Loucy (cell line): Measurements from ENCODE around the gene PHGDH.

ENCODE experiments used
- H2AFZ ChIP-seq: fragments of 200-600 bp; sonication (generic); 2 replicates; pipeline ENCODE4 v1.6.0; 2016; ENCODE audit warnings: antibody characterized with exemption, mild to moderate bottlenecking, low read length, moderate library complexity
- H3F3A ChIP-seq: fragments of 200-600 bp; 2 replicates; pipeline ENCODE4 v1.6.0; 2016; ENCODE audit warnings: antibody characterized with exemption, low read depth, mild to moderate bottlenecking
- H3K27me3 ChIP-seq: fragments of 200-600 bp; sonication (generic); 2 replicates; pipeline ENCODE4 v1.6.1; 2014; ENCODE audit warnings: low read length, mild to moderate bottlenecking; ENCODE audit not compliant: insufficient read depth, poor library complexity, severe bottlenecking
- H3K36me3 ChIP-seq: fragments of 200-600 bp; sonication (generic); 2 replicates; pipeline ENCODE4 v1.6.1; 2016; ENCODE audit warnings: low read length; ENCODE audit not compliant: insufficient read depth
- H3K4me1 ChIP-seq: fragments of 200-600 bp; sonication (generic); 2 replicates; pipeline ENCODE4 v1.5.1; 2014; ENCODE audit warnings: low read length, mild to moderate bottlenecking; ENCODE audit not compliant: insufficient read depth, poor library complexity, severe bottlenecking
- H3K4me2 ChIP-seq: fragments of 200-600 bp; sonication (generic); 2 replicates; pipeline ENCODE4 v1.6.0; 2014; ENCODE audit warnings: antibody characterized with exemption, low read length, low read depth, mild to moderate bottlenecking; ENCODE audit not compliant: poor library complexity, severe bottlenecking
- H3K4me3 ChIP-seq: fragments of 200-600 bp; sonication (generic); 2 replicates; pipeline ENCODE4 v1.5.1; 2014; ENCODE audit warnings: low read length, mild to moderate bottlenecking, mixed read lengths; ENCODE audit not compliant: poor library complexity, severe bottlenecking
- H3K79me2 ChIP-seq: fragments of 200-600 bp; sonication (generic); 2 replicates; pipeline ENCODE4 v1.6.1; 2014; ENCODE audit warnings: low read length; ENCODE audit not compliant: insufficient read depth
- H3K9ac ChIP-seq: fragments of 200-600 bp; sonication (generic); 2 replicates; pipeline ENCODE4 v1.6.0; 2014; ENCODE audit warnings: mild to moderate bottlenecking, low read depth, low read length, moderate library complexity; ENCODE audit not compliant: poor library complexity, severe bottlenecking
- H3K9me2 ChIP-seq: fragments of 200-600 bp; sonication (generic); replicated peaks from 2 replicates; pipeline ENCODE4 v1.6.1; 2016; ENCODE audit warnings: low read depth, low read length, mixed read lengths
- H3K9me3 ChIP-seq: fragments of 200-600 bp; sonication (generic); 2 replicates; pipeline ENCODE4 v1.6.1; 2014; ENCODE audit warnings: mild to moderate bottlenecking, antibody characterized with exemption, low read length, low read depth; ENCODE audit not compliant: insufficient read depth
- H4K20me1 ChIP-seq: fragments of 200-600 bp; sonication (generic); 2 replicates; pipeline ENCODE4 v1.6.0; 2014; ENCODE audit warnings: antibody characterized with exemption, low read length, mild to moderate bottlenecking; ENCODE audit not compliant: insufficient read depth, poor library complexity, severe bottlenecking
- EZH2phosphoT487 ChIP-seq: fragments of 200-600 bp; IDR thresholded peaks from 2 replicates; pipeline ENCODE4 v1.6.1; 2018; ENCODE audit warnings: antibody characterized with exemption, mild to moderate bottlenecking, moderate library complexity, borderline replicate concordance
- TF ChIP-seq, protein P1 (sequence below): fragments of 200-600 bp; sonication (generic); conservative IDR thresholded peaks from 2 replicates; pipeline ENCODE4 v1.5.1; 2014; ENCODE audit warnings: mild to moderate bottlenecking, antibody characterized with exemption, low read length

Gene PHGDH

DNA sequence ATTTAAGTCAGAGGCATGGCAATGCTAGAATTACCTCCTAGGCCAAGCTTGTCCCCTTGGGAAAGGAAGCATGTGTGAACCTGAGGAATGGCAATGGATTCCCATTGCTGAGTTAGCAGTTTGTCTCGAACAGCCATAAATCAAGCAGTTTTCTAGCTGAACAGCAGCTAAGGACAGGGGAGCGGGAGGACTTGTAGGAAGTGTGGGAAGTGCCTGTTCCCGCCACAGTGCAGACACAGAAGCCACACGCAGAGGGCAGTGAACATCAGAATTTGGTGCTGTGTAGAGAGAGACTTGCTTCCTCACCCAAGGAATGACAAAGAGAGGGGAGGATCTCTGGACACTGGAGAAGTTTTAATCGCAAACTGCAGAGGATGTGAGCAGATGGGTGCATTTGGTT is 3.8 kb downstream of the PHGDH start:
- Histone ChIP-seq H3K79me2 (peaks cover 88% of the 10 kb centered on the region), H3K9me3 (no peaks in the 10 kb centered on the region), H2AFZ (no peak overlapping the region), H3K4me3 (peak overlapping the region; percentile 99), H3K36me3 (peaks cover 13% of the 10 kb centered on the region; the same call in 1 of the 2 replicates), H3K9me2 (no peaks in the 10 kb centered on the region), H3F3A (no peaks in the 10 kb centered on the region), H4K20me1 (peaks cover 65% of the 10 kb centered on the region), H3K4me2 (peak overlapping the region; percentile 87), H3K4me1 (peaks cover 73% of the 10 kb centered on the region), H3K27me3 (peaks cover 5% of the 10 kb centered on the region), H3K9ac (peak overlapping the region; percentile 97)
- TF ChIP-seq EZH2phosphoT487: no peak
- TF ChIP-seq, protein P1, sequence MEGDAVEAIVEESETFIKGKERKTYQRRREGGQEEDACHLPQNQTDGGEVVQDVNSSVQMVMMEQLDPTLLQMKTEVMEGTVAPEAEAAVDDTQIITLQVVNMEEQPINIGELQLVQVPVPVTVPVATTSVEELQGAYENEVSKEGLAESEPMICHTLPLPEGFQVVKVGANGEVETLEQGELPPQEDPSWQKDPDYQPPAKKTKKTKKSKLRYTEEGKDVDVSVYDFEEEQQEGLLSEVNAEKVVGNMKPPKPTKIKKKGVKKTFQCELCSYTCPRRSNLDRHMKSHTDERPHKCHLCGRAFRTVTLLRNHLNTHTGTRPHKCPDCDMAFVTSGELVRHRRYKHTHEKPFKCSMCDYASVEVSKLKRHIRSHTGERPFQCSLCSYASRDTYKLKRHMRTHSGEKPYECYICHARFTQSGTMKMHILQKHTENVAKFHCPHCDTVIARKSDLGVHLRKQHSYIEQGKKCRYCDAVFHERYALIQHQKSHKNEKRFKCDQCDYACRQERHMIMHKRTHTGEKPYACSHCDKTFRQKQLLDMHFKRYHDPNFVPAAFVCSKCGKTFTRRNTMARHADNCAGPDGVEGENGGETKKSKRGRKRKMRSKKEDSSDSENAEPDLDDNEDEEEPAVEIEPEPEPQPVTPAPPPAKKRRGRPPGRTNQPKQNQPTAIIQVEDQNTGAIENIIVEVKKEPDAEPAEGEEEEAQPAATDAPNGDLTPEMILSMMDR: 0 out of 2 replicates have a peak, but pooled peaks have one; percentile 19

GRCh38 chr1:119718409-119718808 is 6.7 kb downstream of the PHGDH start:
- Histone ChIP-seq H3F3A (no peaks in the 10 kb centered on the region), H3K9me2 (no peaks in the 10 kb centered on the region), H3K4me3 (peak overlapping the region; percentile 58), H3K9me3 (no peaks in the 10 kb centered on the region), H3K9ac (no peak overlapping the region), H3K27me3 (no peaks in the 10 kb centered on the region), H3K36me3 (peaks cover 42% of the 10 kb centered on the region), H3K4me2 (peak overlapping the region; percentile 87), H3K4me1 (peaks cover 70% of the 10 kb centered on the region), H2AFZ (no peak overlapping the region), H4K20me1 (peaks cover 67% of the 10 kb centered on the region), H3K79me2 (peaks cover 91% of the 10 kb centered on the region)
- no peak for TF ChIP-seq EZH2phosphoT487
- TF ChIP-seq, protein P1: no peak

DNA sequence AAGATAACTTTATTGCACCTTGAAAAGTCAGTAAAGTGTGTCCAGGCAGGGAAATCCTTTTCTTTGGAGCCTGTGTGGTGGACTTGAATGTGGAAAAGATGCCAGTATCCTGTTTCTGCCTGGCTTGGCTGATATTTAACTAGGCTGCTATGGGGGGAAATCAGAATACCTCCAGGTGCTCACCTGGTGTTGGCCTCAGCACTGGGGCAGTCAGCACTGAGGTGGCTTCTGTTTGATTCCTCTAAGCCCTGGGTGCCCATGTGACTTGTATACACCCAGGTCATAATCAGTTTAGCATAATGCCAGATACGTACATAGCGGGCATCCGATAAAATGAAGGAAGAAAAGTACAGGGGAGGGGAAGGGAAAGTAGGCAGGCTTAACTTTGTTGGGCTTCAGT is 7.2 kb downstream of the PHGDH start:
- no peaks in the 10 kb centered on the region for H3K27me3 ChIP-seq
- H3K4me1 ChIP-seq: peaks cover 64% of the 10 kb centered on the region
- H3F3A ChIP-seq: no peaks in the 10 kb centered on the region
- H3K9me2 ChIP-seq: no peaks in the 10 kb centered on the region
- peak overlapping the region; percentile 58 for H3K4me3 ChIP-seq
- no peak overlapping the region for H3K9ac ChIP-seq
- TF ChIP-seq EZH2phosphoT487: no peak
- TF ChIP-seq, protein P1: no peak
- H3K36me3 ChIP-seq: peaks cover 48% of the 10 kb centered on the region
- no peaks in the 10 kb centered on the region for H3K9me3 ChIP-seq
- H2AFZ ChIP-seq: no peak overlapping the region
- peak overlapping the region; percentile 87 for H3K4me2 ChIP-seq
- H4K20me1 ChIP-seq: peaks cover 62% of the 10 kb centered on the region
- peaks cover 86% of the 10 kb centered on the region for H3K79me2 ChIP-seq
